HAP-1 (cell line): ENCODE data around the gene SPATS2L.

Source experiments
- DNase-seq, 2 experiments: peaks; one replicate each; pipeline ENCODE4 v3.0.0-alpha.2; 2016 to 2020; ENCODE audit warnings: low spot score in 2 of 2
- H3K27me3 ChIP-seq: fragments of 250-450 bp; sonication (Bioruptor Pico); 2 replicates; pipeline ENCODE4 v1.5.1; 2020; ENCODE audit warnings: low read depth, mild to moderate bottlenecking, moderate library complexity
- H3K36me3 ChIP-seq: fragments of 250-450 bp; sonication (Bioruptor Pico); replicated peaks from 2 replicates; pipeline ENCODE4 v1.5.1; 2020; ENCODE audit warnings: mild to moderate bottlenecking
- H3K4me1 ChIP-seq: fragments of 250-450 bp; sonication (Bioruptor Pico); 2 replicates; pipeline ENCODE4 v1.5.1; 2020; ENCODE audit warnings: mild to moderate bottlenecking
- H3K4me3 ChIP-seq: fragments of 250-450 bp; sonication (Bioruptor Pico); 2 replicates; pipeline ENCODE4 v1.5.1; 2020; ENCODE audit warnings: mild to moderate bottlenecking, moderate library complexity
- H3K9me3 ChIP-seq: fragments of 250-450 bp; sonication (Bioruptor Pico); 2 replicates; pipeline ENCODE4 v1.5.1; 2020; ENCODE audit warnings: mild to moderate bottlenecking, moderate library complexity
- in situ Hi-C: fragments of 300-500 bp; cut with MboI; formaldehyde crosslinking; loops from 3 replicates; pipeline ENCODE4 v1.14.3; 2020; ENCODE audit warnings: low sequenced_read_pairs, inconsistent platforms, mixed read lengths

The SPATS2L gene

DNA sequence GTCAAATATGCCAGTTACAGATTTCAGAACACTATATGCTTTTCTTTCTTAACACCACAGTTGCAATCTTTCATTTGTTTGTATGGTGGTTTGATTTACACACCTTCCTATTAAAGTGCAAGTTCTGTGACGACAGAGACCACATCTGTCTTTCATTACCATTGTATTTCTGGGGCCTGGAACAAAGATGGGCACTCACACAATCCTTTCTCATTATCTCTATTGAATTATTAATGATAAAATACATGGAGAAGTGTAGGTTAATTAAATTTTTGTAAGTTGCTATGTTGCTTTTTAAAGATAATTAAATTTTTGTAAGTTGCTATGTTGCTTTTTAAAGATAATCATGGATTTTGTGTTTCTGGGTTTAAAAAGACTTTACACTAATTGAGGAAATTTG lies 123.5 kb downstream of the SPATS2L start:
- Histone ChIP-seq H3K4me3 (no peak overlapping the region), H3K9me3 (no peaks in the 10 kb centered on the region), H3K4me1 (peaks cover 5% of the 10 kb centered on the region; the same call in 1 of the 2 replicates), H3K27me3 (no peaks in the 10 kb centered on the region), H3K36me3 (no peaks in the 10 kb centered on the region)
- DNase-seq = no peak
- in situ Hi-C loops = no loop called here

GRCh38 chr2:200431996-200432705 lies 125.7 kb downstream of the SPATS2L start:
- Histone ChIP-seq H3K27me3 (no peaks in the 10 kb centered on the region), H3K9me3 (no peaks in the 10 kb centered on the region), H3K36me3 (no peaks in the 10 kb centered on the region), H3K4me1 (no peaks in the 10 kb centered on the region), H3K4me3 (no peak overlapping the region)
- in situ Hi-C loops = no loop called here
- DNase-seq = no peak

DNA sequence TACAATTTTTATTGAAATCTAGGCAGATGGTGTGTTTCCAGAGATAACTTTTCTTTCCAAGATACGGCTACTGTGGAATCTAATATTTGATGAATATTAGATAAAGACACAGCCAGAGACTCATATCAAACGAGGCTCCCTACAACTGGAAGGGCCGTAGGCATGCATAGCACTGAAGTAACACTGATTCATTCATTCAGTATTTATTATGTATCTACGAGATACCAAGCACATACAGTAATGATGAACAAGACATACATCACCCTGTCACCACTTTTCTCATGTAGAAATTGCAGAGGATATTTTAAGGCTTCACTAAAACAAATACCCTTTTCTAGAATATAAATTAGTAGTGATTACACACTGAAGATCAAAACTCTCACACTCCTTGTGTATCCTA lies 128.9 kb downstream of the SPATS2L start:
- Histone ChIP-seq H3K4me3 (no peak overlapping the region), H3K36me3 (no peaks in the 10 kb centered on the region), H3K27me3 (no peaks in the 10 kb centered on the region), H3K9me3 (no peaks in the 10 kb centered on the region), H3K4me1 (no peaks in the 10 kb centered on the region)
- in situ Hi-C loops = no loop called here
- DNase-seq = no peak

- H3K4me1 ChIP-seq = no peaks in the 10 kb centered on the region
- no peaks in the 10 kb centered on the region for H3K27me3 ChIP-seq
- H3K4me3 ChIP-seq = no peak overlapping the region
- no peaks in the 10 kb centered on the region for H3K36me3 ChIP-seq
- in situ Hi-C loops = no loop called here
- no peaks in the 10 kb centered on the region for H3K9me3 ChIP-seq
- DNase-seq = no peak
Observed at GRCh38 chr2:200438251-200438650, 131.8 kb downstream of the SPATS2L start.

DNA sequence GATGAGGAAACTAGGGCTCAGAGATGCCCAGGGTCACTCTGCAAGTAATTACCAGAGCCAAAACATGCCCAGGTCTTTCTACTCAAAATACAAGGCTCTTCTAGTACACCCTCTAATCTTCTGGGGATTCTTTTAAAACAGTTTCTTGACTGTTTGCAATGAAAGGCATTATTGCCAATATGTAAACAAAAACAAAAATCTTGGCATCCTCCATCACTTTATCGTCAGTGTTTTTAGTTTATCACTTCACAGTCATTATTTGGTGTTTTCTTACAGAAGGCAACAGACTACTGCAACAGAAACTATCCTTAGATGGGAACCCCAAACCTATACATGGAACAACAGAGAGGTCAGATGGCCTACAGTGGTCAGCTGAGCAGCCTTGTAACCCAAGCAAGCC lies 132.4 kb downstream of the SPATS2L start:
- Histone ChIP-seq H3K4me1 (no peaks in the 10 kb centered on the region), H3K4me3 (no peak overlapping the region), H3K27me3 (no peaks in the 10 kb centered on the region), H3K9me3 (no peaks in the 10 kb centered on the region), H3K36me3 (no peaks in the 10 kb centered on the region)
- DNase-seq = no peak
- in situ Hi-C loops = no loop called here

DNA sequence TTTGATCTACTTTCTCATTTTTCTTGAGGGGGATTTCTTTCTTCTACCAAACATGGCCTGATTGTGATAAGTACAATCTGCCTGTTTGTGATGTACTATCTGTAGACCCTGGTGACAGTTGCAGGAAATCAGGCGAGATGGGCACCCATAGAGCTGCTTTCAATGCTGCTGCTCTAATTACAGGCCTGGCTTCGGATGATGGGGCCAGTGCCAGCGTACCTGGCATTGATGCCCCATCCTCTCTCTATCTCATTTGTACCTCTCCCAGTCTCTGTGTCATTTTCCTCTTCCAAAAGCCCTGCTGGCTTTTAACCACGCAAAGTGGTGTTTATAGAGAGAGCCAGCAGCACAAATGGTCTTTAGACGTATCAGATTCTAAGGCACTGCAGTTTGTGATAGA lies 133.5 kb downstream of the SPATS2L start:
- Histone ChIP-seq H3K9me3 (no peaks in the 10 kb centered on the region), H3K27me3 (no peaks in the 10 kb centered on the region), H3K4me1 (no peaks in the 10 kb centered on the region), H3K36me3 (no peaks in the 10 kb centered on the region), H3K4me3 (no peak overlapping the region)
- in situ Hi-C loops = no loop called here
- DNase-seq = no peak

GRCh38 chr2:200442471-200442870 lies 136.0 kb downstream of the SPATS2L start:
- Histone ChIP-seq H3K4me3 (no peak overlapping the region), H3K9me3 (no peaks in the 10 kb centered on the region), H3K4me1 (no peaks in the 10 kb centered on the region), H3K36me3 (no peaks in the 10 kb centered on the region), H3K27me3 (no peaks in the 10 kb centered on the region)
- no peak for DNase-seq
- in situ Hi-C loops = no loop called here

DNA sequence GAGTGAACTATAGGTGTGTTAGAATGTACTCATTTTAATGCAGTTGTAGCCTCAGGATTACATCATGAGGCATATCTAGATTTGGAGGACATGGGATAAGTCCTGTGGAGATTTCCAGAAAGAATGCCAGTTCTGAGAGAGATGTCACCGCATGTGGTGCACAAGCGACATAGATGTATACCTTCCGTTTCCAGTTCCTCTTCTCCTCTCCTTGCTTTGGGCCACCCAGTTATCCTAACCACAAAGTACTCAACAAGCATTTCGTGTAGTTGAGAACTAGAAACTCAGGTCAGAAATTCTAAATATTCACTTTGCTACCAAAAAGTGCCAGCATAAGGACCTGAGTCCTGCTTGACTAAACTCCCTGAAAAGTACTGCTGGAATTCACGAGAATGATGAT lies 136.9 kb downstream of the SPATS2L start:
- in situ Hi-C loops = no loop called here
- Histone ChIP-seq H3K36me3 (no peaks in the 10 kb centered on the region), H3K27me3 (no peaks in the 10 kb centered on the region), H3K4me1 (no peaks in the 10 kb centered on the region), H3K9me3 (no peaks in the 10 kb centered on the region), H3K4me3 (no peak overlapping the region)
- DNase-seq = no peak

DNA sequence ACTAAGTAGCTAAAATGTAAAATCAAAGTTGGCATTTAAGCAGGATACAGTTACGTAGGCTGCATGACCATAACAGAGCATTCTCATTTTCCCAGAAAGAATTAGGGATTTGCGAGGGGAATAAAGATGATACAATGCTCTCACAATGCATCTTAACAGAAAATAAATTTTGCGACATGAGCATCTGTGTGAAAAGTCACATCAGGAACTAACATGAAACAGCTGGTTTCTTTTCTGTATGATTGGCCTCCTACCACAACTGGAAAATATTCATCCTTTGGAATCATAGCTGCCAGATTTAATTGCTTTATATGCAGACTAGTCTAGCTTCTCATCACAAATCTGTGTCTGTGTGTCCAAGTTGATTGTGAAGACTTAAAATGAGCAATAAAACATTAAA lies 137.4 kb downstream of the SPATS2L start:
- in situ Hi-C loops = no loop called here
- no peaks in the 10 kb centered on the region for H3K9me3 ChIP-seq
- H3K27me3 ChIP-seq = no peaks in the 10 kb centered on the region
- no peak overlapping the region for H3K4me3 ChIP-seq
- H3K4me1 ChIP-seq = no peaks in the 10 kb centered on the region
- DNase-seq = no peak
- no peaks in the 10 kb centered on the region for H3K36me3 ChIP-seq

DNA sequence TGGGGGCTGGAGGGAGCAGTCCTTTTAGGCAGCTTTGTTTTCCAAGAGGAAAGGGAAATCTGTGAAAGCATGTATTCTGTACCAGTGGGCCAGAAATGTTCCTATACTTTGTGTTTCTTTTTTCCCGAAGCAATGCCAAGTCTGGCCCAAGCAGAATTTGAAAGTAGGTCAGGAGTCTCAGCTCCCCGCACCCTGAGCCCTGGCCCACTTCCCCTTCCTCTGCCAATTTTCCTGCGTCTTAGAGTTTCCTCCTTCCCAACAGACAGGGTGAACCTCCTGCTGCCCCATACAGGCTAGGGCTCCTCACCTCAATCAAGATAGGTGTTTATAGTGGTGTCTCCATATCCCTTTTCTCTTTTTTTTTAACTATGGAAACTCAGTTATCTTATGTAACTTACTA lies 138.0 kb downstream of the SPATS2L start:
- no peak overlapping the region for H3K4me3 ChIP-seq
- no peaks in the 10 kb centered on the region for H3K36me3 ChIP-seq
- no peaks in the 10 kb centered on the region for H3K27me3 ChIP-seq
- in situ Hi-C loops = no loop called here
- H3K4me1 ChIP-seq = no peaks in the 10 kb centered on the region
- no peak for DNase-seq
- H3K9me3 ChIP-seq = no peaks in the 10 kb centered on the region

GRCh38 chr2:200445284-200445683 lies 138.8 kb downstream of the SPATS2L start:
- Histone ChIP-seq H3K36me3 (no peaks in the 10 kb centered on the region), H3K9me3 (no peaks in the 10 kb centered on the region), H3K4me1 (no peaks in the 10 kb centered on the region), H3K27me3 (no peaks in the 10 kb centered on the region), H3K4me3 (no peak overlapping the region)
- in situ Hi-C loops = no loop called here
- DNase-seq = no peak

DNA sequence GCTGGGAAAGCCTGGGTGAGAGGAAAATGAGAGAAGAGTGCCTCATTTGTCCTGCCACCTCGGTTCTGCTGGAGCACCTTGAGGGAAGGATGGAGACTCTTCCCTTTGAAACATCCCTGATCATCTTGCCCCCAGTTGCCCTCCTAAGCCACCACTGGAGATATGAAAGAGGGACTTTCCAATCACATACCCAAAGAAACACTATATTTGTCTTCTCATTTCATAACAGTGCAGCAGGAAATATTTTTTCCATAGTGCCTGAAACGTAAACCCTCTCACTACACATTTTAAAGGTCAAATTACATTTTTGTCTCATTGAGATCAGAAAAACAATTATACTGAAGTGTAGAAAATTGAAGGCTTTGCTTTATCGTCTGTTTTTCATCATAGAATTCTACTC lies 140.1 kb downstream of the SPATS2L start:
- no peaks in the 10 kb centered on the region for H3K36me3 ChIP-seq
- no peak overlapping the region for H3K4me3 ChIP-seq
- no peaks in the 10 kb centered on the region for H3K9me3 ChIP-seq
- no peak for DNase-seq
- in situ Hi-C loops = no loop called here
- H3K4me1 ChIP-seq = no peaks in the 10 kb centered on the region
- H3K27me3 ChIP-seq = no peaks in the 10 kb centered on the region

DNA sequence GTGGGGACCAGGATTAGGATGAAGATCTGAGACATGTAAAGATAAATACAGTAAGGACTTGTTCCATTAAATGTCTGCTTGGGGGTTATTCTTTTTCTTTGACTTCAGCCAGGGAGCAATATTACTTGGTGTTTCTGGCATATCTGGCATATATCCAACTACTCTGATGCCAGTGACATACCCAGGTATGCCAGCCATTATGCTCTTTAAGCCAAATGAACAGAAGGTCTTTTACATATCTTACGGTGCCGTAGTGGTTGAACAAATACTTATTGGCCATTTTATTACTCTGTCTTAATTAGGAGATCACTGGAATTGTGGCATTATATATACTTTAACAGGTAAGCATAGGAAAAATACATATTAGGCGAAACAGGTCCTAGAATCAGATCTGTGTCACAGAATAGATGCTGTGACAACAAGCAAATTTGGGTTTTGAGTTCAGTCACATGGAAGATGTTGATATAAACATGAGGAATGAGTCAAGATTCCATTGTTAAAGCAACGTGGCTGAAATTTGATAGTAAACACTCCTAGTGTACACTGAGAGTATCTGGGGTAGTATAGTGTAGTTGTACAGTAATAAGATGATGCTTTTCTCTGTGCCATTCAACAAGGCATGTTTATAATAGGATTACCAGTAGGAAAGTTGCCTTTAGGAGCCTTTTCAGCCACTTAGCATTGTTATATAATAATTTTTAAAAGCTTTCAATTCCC lies 140.8 kb downstream of the SPATS2L start:
- DNase-seq = no peak
- H3K9me3 ChIP-seq = no peaks in the 10 kb centered on the region
- in situ Hi-C loops = no loop called here
- H3K4me1 ChIP-seq = no peaks in the 10 kb centered on the region
- no peak overlapping the region for H3K4me3 ChIP-seq
- no peaks in the 10 kb centered on the region for H3K27me3 ChIP-seq
- no peaks in the 10 kb centered on the region for H3K36me3 ChIP-seq

- Histone ChIP-seq H3K27me3 (no peaks in the 10 kb centered on the region), H3K9me3 (no peaks in the 10 kb centered on the region), H3K4me3 (no peak overlapping the region), H3K36me3 (no peaks in the 10 kb centered on the region), H3K4me1 (no peaks in the 10 kb centered on the region)
- DNase-seq = no peak
- in situ Hi-C loops = no loop called here
Observed at GRCh38 chr2:200448455-200448854, 142.0 kb downstream of the SPATS2L start.
